GM12801 (cell line): ENCODE measurements around the gene BCL11B.

Experiments used
- CTCF ChIP-seq: IDR thresholded peaks from one replicate; pipeline ENCODE4 v1.5.1; 2011; ENCODE audit warnings: control low read depth; ENCODE audit not compliant: insufficient read length; ENCODE audit errors: extremely low read depth

The BCL11B gene

GRCh38 chr14:99231850-99232713 lies 39.9 kb downstream of the BCL11B start:
- no peak for TF ChIP-seq CTCF

GRCh38 chr14:99231161-99231849 lies 40.7 kb downstream of the BCL11B start:
- no peak for TF ChIP-seq CTCF

GRCh38 chr14:99230208-99231151 lies 41.5 kb downstream of the BCL11B start:
- TF ChIP-seq CTCF, result no peak

- no peak for TF ChIP-seq CTCF
Observed at GRCh38 chr14:99229654-99230207, 42.3 kb downstream of the BCL11B start.

- no peak for TF ChIP-seq CTCF
Observed at GRCh38 chr14:99226687-99227086, 45.3 kb downstream of the BCL11B start.

- no peak for TF ChIP-seq CTCF
Observed at GRCh38 chr14:99225436-99226203, 46.4 kb downstream of the BCL11B start.
